GM12878 (cell line): ENCODE measurements around the gene FGGY.
"Not testable (repeated sequence)": the region's sequence is repeated elsewhere in the genome, so short reads cannot be mapped to it uniquely, and the experiment has no call there.

ENCODE experiments used
- CHD1 ChIP-seq: IDR thresholded peaks from 2 replicates; pipeline ENCODE4 v1.6.1; 2012; ENCODE audit warnings: low read depth, low read length, improper control_type of control experiment
- CHD2 ChIP-seq: IDR thresholded peaks from 2 replicates; pipeline ENCODE4 v1.6.1; 2011; ENCODE audit warnings: low read depth, low read length, improper control_type of control experiment, borderline replicate concordance
- FOS ChIP-seq: IDR thresholded peaks from 3 replicates; pipeline ENCODE4 v1.6.1; 2011; ENCODE audit warnings: borderline replicate concordance; ENCODE audit not compliant: insufficient read length; ENCODE audit errors: extremely low read depth
- POLR2A ChIP-seq: IDR thresholded peaks from 2 replicates; pipeline ENCODE4 v1.6.1; 2011; ENCODE audit warnings: low read depth, mild to moderate bottlenecking, low read length
- POLR2AphosphoS2 ChIP-seq: IDR thresholded peaks from 2 replicates; pipeline ENCODE4 v1.6.1; 2011; ENCODE audit warnings: low read depth, mild to moderate bottlenecking, low read length, improper control_type of control experiment, moderate library complexity
- SMC3 ChIP-seq: IDR thresholded peaks from 2 replicates; pipeline ENCODE4 v1.6.1; 2011; ENCODE audit warnings: low read length, improper control_type of control experiment, borderline replicate concordance
- TBL1XR1 ChIP-seq: IDR thresholded peaks from 2 replicates; pipeline ENCODE4 v1.6.1; 2012; ENCODE audit warnings: low read depth, low read length, improper control_type of control experiment
- TF ChIP-seq, protein P1 (sequence below), 3 experiments: IDR thresholded peaks in 2 of 3; conservative IDR thresholded peaks in 1 of 3; 2 replicates each; pipeline ENCODE4 v1.5.1; 2011; ENCODE audit warnings: low read depth in 3 of 3, low read length in 3 of 3, mild to moderate bottlenecking in 3 of 3, control low read depth in 2 of 3, moderate library complexity in 2 of 3, inconsistent platforms in 1 of 3, mixed read lengths in 1 of 3; ENCODE audit not compliant: control insufficient read depth in 2 of 3, insufficient read depth in 1 of 3; ENCODE audit errors: extremely low read depth in 1 of 3
- TF ChIP-seq, protein P2 (sequence below): IDR thresholded peaks from 2 replicates; pipeline ENCODE4 v1.6.1; 2012; ENCODE audit warnings: low read length, inconsistent platforms

DNA sequence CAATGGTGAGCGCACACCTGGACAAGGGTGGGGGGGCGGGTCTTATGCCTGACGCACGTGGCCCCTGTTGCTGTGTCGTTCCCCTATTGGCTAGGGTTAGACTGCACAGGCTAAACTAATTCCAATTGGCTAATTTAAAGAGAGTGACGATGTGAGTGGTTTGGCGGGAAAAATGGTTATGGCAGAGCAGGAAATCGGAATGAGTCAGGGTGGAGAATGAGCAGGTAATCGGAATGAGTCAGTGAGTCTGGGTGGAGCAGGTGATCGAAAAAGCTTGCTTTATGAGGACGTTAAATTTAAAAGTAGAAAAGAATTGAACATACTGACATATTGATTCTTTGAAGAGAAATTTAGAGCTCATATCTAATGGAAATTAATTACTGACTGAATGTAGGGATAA lies 2.8 kb downstream of the FGGY start:
- not testable (repeated sequence) for TF ChIP-seq CHD1, POLR2AphosphoS2, CHD2, FOS, SMC3, TBL1XR1, POLR2A
- TF ChIP-seq, protein P1, sequence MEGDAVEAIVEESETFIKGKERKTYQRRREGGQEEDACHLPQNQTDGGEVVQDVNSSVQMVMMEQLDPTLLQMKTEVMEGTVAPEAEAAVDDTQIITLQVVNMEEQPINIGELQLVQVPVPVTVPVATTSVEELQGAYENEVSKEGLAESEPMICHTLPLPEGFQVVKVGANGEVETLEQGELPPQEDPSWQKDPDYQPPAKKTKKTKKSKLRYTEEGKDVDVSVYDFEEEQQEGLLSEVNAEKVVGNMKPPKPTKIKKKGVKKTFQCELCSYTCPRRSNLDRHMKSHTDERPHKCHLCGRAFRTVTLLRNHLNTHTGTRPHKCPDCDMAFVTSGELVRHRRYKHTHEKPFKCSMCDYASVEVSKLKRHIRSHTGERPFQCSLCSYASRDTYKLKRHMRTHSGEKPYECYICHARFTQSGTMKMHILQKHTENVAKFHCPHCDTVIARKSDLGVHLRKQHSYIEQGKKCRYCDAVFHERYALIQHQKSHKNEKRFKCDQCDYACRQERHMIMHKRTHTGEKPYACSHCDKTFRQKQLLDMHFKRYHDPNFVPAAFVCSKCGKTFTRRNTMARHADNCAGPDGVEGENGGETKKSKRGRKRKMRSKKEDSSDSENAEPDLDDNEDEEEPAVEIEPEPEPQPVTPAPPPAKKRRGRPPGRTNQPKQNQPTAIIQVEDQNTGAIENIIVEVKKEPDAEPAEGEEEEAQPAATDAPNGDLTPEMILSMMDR (IDR thresholded peaks at IDR 0.05 in 2 of 3, conservative IDR thresholded peaks at IDR 0.05 in 1 of 3; ENCODE audit: control insufficient read depth in 2 of 3, extremely low read depth in 1 of 3, insufficient read depth in 1 of 3, low read depth in 3 of 3, low read length in 3 of 3): not testable (repeated sequence)
- TF ChIP-seq, protein P2, sequence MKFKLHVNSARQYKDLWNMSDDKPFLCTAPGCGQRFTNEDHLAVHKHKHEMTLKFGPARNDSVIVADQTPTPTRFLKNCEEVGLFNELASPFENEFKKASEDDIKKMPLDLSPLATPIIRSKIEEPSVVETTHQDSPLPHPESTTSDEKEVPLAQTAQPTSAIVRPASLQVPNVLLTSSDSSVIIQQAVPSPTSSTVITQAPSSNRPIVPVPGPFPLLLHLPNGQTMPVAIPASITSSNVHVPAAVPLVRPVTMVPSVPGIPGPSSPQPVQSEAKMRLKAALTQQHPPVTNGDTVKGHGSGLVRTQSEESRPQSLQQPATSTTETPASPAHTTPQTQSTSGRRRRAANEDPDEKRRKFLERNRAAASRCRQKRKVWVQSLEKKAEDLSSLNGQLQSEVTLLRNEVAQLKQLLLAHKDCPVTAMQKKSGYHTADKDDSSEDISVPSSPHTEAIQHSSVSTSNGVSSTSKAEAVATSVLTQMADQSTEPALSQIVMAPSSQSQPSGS: not testable (repeated sequence)
